GM12878 (cell line): ENCODE measurements around the gene KRT14. TPM values are rescaled to one million over a fixed set of nuclear protein-coding genes. Genes with fewer than 3 reads are reported as not detected.

Experiments used
- ATAC-seq: fragments of 200-7000 bp; cut with Tn5 transposase; 3 replicates; pipeline ENCODE4 v1.9.1; 2020; ENCODE audit warnings: mild to moderate bottlenecking, moderate library complexity
- BruUV-seq: library from RNA; stranded (reverse); fragments of 400-500 nt; replicated peaks from 2 replicates; lab custom pipeline; 2021; lab: Mats Ljungman, UMichigan
- CTCF ChIA-PET: fragments of 300-600 bp; sonication (Branson Sonifier 250); formaldehyde crosslinking; extraction: SDS; loops from one replicate; lab custom pipeline; 2021; ENCODE audit warnings: inconsistent platforms; lab: Yijun Ruan, JAX
- POLR2A ChIA-PET: fragments of 350-600 bp; formaldehyde crosslinking; extraction: SDS; loops from one replicate; lab custom pipeline; 2021; ENCODE audit warnings: inconsistent platforms; lab: Charles Lee
- RAD21 ChIA-PET: fragments of 300-600 bp; sonication (Branson Sonifier 250); formaldehyde crosslinking; loops from one replicate; lab custom pipeline; 2023; ENCODE audit warnings: antibody characterized with exemption; ENCODE audit not compliant: unreplicated experiment; lab: Charles Lee
- SMC1A ChIA-PET: fragments of 300-600 bp; sonication (Branson Sonifier 250); formaldehyde crosslinking; loops from one replicate; lab custom pipeline; 2023; ENCODE audit not compliant: unreplicated experiment, uncharacterized antibody; lab: Charles Lee
- DNase-seq: peaks from one replicate; pipeline ENCODE4 v3.0.0-alpha.2; 2011; ENCODE audit warnings: low read depth, low spot score
- FAIRE-seq: peaks from 3 replicates; lab custom pipeline; 2011; peaks lifted over from hg19 to GRCh38; lab: Jason Lieb, UNC
- H2AFZ ChIP-seq: 2 replicates; pipeline ENCODE4 v1.6.0; 2011; ENCODE audit warnings: low read depth, low read length, control low read depth; ENCODE audit not compliant: control insufficient read depth
- H3K27ac ChIP-seq: 2 replicates; pipeline ENCODE4 v1.5.1; 2011; ENCODE audit warnings: control low read depth; ENCODE audit not compliant: control insufficient read depth, insufficient read depth
- H3K27me3 ChIP-seq, 2 experiments: replicated peaks in 1 of 2; 2 replicates each; pipeline versions ENCODE4 v1.6.0 to v1.6.1; 2011; ENCODE audit warnings: low read length in 1 of 2; ENCODE audit not compliant: control insufficient read depth in 2 of 2, insufficient read depth in 2 of 2
- H3K36me3 ChIP-seq, 2 experiments: 2 replicates each; pipeline ENCODE4 v1.5.1; 2011; ENCODE audit warnings: low read length in 1 of 2; ENCODE audit not compliant: control insufficient read depth in 2 of 2, insufficient read depth in 2 of 2
- H3K4me1 ChIP-seq: 2 replicates; pipeline ENCODE4 v1.6.1; 2011; ENCODE audit warnings: mild to moderate bottlenecking, low read length, moderate library complexity, mixed read lengths; ENCODE audit not compliant: control insufficient read depth, insufficient read depth
- H3K4me2 ChIP-seq: 2 replicates; pipeline ENCODE4 v1.6.0; 2011; ENCODE audit warnings: control low read depth; ENCODE audit not compliant: control insufficient read depth, insufficient read depth
- H3K4me3 ChIP-seq: fragments of 200-600 bp; sonication (generic); 2 replicates; pipeline ENCODE4 v1.5.1; 2016
- H3K79me2 ChIP-seq: 2 replicates; pipeline ENCODE4 v1.6.0; 2011; ENCODE audit warnings: low read length; ENCODE audit not compliant: control insufficient read depth, insufficient read depth
- H3K9ac ChIP-seq: 2 replicates; pipeline ENCODE4 v1.8.0; 2011; ENCODE audit warnings: low read length, control low read depth, mixed read lengths; ENCODE audit not compliant: control insufficient read depth, insufficient read depth
- H3K9me3 ChIP-seq: replicated peaks from 3 replicates; pipeline ENCODE4 v1.5.1; 2011; ENCODE audit warnings: mild to moderate bottlenecking, low read length; ENCODE audit not compliant: control insufficient read depth, insufficient read depth
- H4K20me1 ChIP-seq: 2 replicates; pipeline ENCODE4 v1.6.0; 2011; ENCODE audit not compliant: control insufficient read depth, insufficient read depth
- ASH2L ChIP-seq: fragments of 300-600, 200-600 bp; sonication (generic); IDR thresholded peaks from 2 replicates; pipeline ENCODE4 v1.6.1; 2017; ENCODE audit warnings: low read depth, mild to moderate bottlenecking, borderline replicate concordance
- ATF7 ChIP-seq: fragments of 450-650 bp; IDR thresholded peaks from 2 replicates; pipeline ENCODE4 v1.6.1; 2016; ENCODE audit warnings: low read depth, mild to moderate bottlenecking
- BRCA1 ChIP-seq: IDR thresholded peaks from 2 replicates; pipeline ENCODE4 v1.6.1; 2011; ENCODE audit warnings: low read depth, low read length, improper control_type of control experiment
- CBX5 ChIP-seq: sonication (generic); IDR thresholded peaks from 2 replicates; pipeline ENCODE4 v1.6.1; 2016; ENCODE audit warnings: low read depth, moderate library complexity, mild to moderate bottlenecking, inconsistent platforms
- EED ChIP-seq: sonication (generic); IDR thresholded peaks from 2 replicates; pipeline ENCODE4 v1.6.1; 2016; ENCODE audit warnings: antibody characterized with exemption, low read depth
- EZH2 ChIP-seq: IDR thresholded peaks from 2 replicates; pipeline ENCODE4 v1.6.1; 2012; ENCODE audit warnings: low read depth, mild to moderate bottlenecking, control low read depth, inconsistent platforms, low read length, borderline replicate concordance; ENCODE audit not compliant: control insufficient read depth
- FOS ChIP-seq: IDR thresholded peaks from 3 replicates; pipeline ENCODE4 v1.6.1; 2011; ENCODE audit warnings: borderline replicate concordance; ENCODE audit not compliant: insufficient read length; ENCODE audit errors: extremely low read depth
- IKZF2 ChIP-seq, 2 experiments: fragments of 450-650 bp; IDR thresholded peaks; 2 replicates each; pipeline ENCODE4 v1.6.1; 2017; ENCODE audit warnings: mild to moderate bottlenecking in 2 of 2, moderate library complexity in 2 of 2
- KAT2A ChIP-seq: conservative IDR thresholded peaks from 2 replicates; pipeline ENCODE4 v1.6.1; 2011; ENCODE audit warnings: low read depth, low read length; ENCODE audit not compliant: control insufficient read depth
- NFYB ChIP-seq: IDR thresholded peaks from 2 replicates; pipeline ENCODE4 v1.6.1; 2011; ENCODE audit warnings: low read depth, mild to moderate bottlenecking, low read length, improper control_type of control experiment, moderate library complexity; ENCODE audit not compliant: insufficient read depth
- POLR2AphosphoS2 ChIP-seq: IDR thresholded peaks from 2 replicates; pipeline ENCODE4 v1.6.1; 2011; ENCODE audit warnings: low read depth, mild to moderate bottlenecking, low read length, improper control_type of control experiment, moderate library complexity
- RBBP5 ChIP-seq: fragments of 200-600 bp; sonication (generic); conservative IDR thresholded peaks from 2 replicates; pipeline ENCODE4 v1.6.1; 2016
- SMAD1 ChIP-seq: fragments of 450-650 bp; IDR thresholded peaks from 2 replicates; pipeline ENCODE4 v1.6.1; 2018; ENCODE audit warnings: mild to moderate bottlenecking, low read depth; ENCODE audit not compliant: partially characterized antibody
- SMAD5 ChIP-seq: IDR thresholded peaks from 2 replicates; pipeline ENCODE4 v1.6.1; 2016; ENCODE audit warnings: antibody characterized with exemption, low read depth
- ZNF207 ChIP-seq: fragments of 450-650 bp; IDR thresholded peaks from 2 replicates; pipeline ENCODE4 v1.6.1; 2014; ENCODE audit warnings: antibody characterized with exemption, mild to moderate bottlenecking, borderline replicate concordance
- ZSCAN29 ChIP-seq: fragments of 450-650 bp; IDR thresholded peaks from 2 replicates; pipeline ENCODE4 v1.6.1; 2017; ENCODE audit warnings: mild to moderate bottlenecking, moderate library complexity
- WGBS: methylation state at CpG from one replicate; pipeline ENCODE4 v1.1.6; 2016; ENCODE audit warnings: low lambda C conversion rate; ENCODE audit not compliant: insufficient replicate concordance, insufficient coverage; ENCODE audit errors: missing lambda C conversion rate; 5-methylcytosine and 5-hydroxymethylcytosine counted together
- in situ Hi-C: fragments of 300-500 bp; cut with MboI; formaldehyde crosslinking; loops from 9 replicates; pipeline ENCODE4 v1.14.3; 2018; ENCODE audit warnings: mixed read lengths
- intact Hi-C: fragments of 100-400 bp; cut with micrococcal nuclease; formaldehyde crosslinking; loops from one replicate; pipeline ENCODE4 v1.14.2; 2022; ENCODE audit not compliant: unreplicated experiment
- polyA plus RNA-seq, 11 experiments: library from polyadenylated mRNA; depleted of rRNA in 4 of 11; unstranded in 6 of 11; stranded (reverse) in 5 of 11; fragments of >200 nt; fragmentation: Nextera tagmentation in 4 of 11; fragmentation: Illumina TruSeq in 1 of 11; extraction: Ambion mirVana in 4 of 11; extraction: Trizol in 1 of 11; gene quantifications; 1 replicate in 1 of 11; 2 replicates in 10 of 11; pipeline versions ENCODE4 v1.2.1 to v1.2.3, GENCODE V29; 2011 to 2016; ENCODE audit warnings: inconsistent platforms in 2 of 11, missing spikeins in 2 of 11, low read depth in 1 of 11
- total RNA-seq, 4 experiments: library from RNA; depleted of rRNA in 3 of 4; stranded (reverse); fragments of >200 nt in 3 of 4; fragmentation: Illumina TruSeq in 1 of 4; extraction: Trizol in 1 of 4; gene quantifications; 2 replicates each; pipeline versions ENCODE4 v1.2.1 to v1.2.3, GENCODE V29; 2013 to 2021
- TF ChIP-seq, protein P1 (sequence below): fragments of 450-650 bp; IDR thresholded peaks from 2 replicates; pipeline ENCODE4 v1.6.1; 2016; ENCODE audit warnings: mild to moderate bottlenecking
- TF ChIP-seq, protein P2 (sequence below): IDR thresholded peaks from 2 replicates; pipeline ENCODE4 v1.6.1; 2012; ENCODE audit warnings: low read depth, low read length, improper control_type of control experiment

The KRT14 gene
- total and polyA plus RNA-seq, 10 of the 15 experiments (the other 5 are each of a cell fraction or from before 2014, with no cell fraction given) = 1.5 TPM; not detected in 9

DNA sequence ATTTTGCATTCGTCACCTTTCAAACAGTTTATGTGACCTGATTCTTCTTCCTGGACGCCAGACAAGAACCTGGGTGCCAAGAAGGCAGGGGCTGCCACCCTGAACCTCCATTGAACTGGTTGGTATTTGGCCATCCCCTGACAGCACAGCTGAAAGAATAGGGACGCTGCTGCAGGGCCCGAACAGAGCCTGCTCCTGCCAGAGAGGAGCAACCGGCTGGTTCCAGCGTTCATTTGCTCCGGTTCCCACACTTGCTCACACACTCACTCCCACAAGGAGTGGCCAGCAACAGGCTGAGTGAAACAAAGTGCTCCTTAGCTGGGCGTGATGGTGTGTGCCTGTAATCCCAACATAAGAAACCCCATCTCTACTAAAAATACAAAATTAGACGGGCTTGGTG is 29.8 kb downstream of the KRT14 start:
- ChIA-PET POLR2A (no interaction called here), SMC1A (no interaction called here), CTCF (interaction anchor here (4.4 kb wide), 1 partner anchor 8 kb away, joined by 34 read pairs; no protein-coding TSS in a partner anchor), RAD21 (no interaction called here)
- no peak for DNase-seq
- Histone ChIP-seq H3K36me3 (no peaks in the 10 kb centered on the region), H2AFZ (no peak overlapping the region), H3K27me3 (peaks cover 0 to 4% of the 10 kb centered on the region in 2 experiments; a peak in 1 of 4 replicates), H3K4me3 (no peak overlapping the region), H3K79me2 (no peaks in the 10 kb centered on the region), H3K27ac (no peak overlapping the region), H3K9ac (no peak overlapping the region), H3K4me2 (no peak overlapping the region), H3K4me1 (no peaks in the 10 kb centered on the region), H3K9me3 (no peaks in the 10 kb centered on the region), H4K20me1 (no peaks in the 10 kb centered on the region)
- in situ Hi-C loops = no loop called here
- intact Hi-C loops = no loop called here
- TF ChIP-seq EED = no peak
- no peak for TF ChIP-seq NFYB
- no peak for TF ChIP-seq POLR2AphosphoS2
- no peak for TF ChIP-seq IKZF2 (IDR thresholded peaks at IDR 0.05)
- no peak for TF ChIP-seq CBX5
- TF ChIP-seq FOS = no peak
- TF ChIP-seq ASH2L = no peak
- no peak for TF ChIP-seq SMAD1
- TF ChIP-seq ATF7 = no peak
- TF ChIP-seq, protein P1, sequence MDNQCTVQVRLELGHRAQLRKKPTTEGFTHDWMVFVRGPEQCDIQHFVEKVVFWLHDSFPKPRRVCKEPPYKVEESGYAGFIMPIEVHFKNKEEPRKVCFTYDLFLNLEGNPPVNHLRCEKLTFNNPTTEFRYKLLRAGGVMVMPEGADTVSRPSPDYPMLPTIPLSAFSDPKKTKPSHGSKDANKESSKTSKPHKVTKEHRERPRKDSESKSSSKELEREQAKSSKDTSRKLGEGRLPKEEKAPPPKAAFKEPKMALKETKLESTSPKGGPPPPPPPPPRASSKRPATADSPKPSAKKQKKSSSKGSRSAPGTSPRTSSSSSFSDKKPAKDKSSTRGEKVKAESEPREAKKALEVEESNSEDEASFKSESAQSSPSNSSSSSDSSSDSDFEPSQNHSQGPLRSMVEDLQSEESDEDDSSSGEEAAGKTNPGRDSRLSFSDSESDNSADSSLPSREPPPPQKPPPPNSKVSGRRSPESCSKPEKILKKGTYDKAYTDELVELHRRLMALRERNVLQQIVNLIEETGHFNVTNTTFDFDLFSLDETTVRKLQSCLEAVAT = no peak
- TF ChIP-seq EZH2 = no peak
- TF ChIP-seq ZSCAN29 = no peak
- TF ChIP-seq, protein P2, sequence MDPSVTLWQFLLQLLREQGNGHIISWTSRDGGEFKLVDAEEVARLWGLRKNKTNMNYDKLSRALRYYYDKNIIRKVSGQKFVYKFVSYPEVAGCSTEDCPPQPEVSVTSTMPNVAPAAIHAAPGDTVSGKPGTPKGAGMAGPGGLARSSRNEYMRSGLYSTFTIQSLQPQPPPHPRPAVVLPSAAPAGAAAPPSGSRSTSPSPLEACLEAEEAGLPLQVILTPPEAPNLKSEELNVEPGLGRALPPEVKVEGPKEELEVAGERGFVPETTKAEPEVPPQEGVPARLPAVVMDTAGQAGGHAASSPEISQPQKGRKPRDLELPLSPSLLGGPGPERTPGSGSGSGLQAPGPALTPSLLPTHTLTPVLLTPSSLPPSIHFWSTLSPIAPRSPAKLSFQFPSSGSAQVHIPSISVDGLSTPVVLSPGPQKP = no peak
- no peak for TF ChIP-seq KAT2A
- no peak for TF ChIP-seq ZNF207
- no peak for TF ChIP-seq SMAD5
- no peak for TF ChIP-seq BRCA1
- TF ChIP-seq RBBP5 = no peak
- no peak for FAIRE-seq
- ATAC-seq = no peak
- WGBS = 10% methylated on average over 9 of the region's 9 CpGs
- BruUV-seq = no TSS peak
